H9 (cell line): Measurements from ENCODE around the gene PRSS56. TPM values are rescaled to one million over a fixed set of nuclear protein-coding genes. Genes with fewer than 3 reads are reported as not detected.

Experiments used
- DNase-seq: peaks from one replicate; pipeline ENCODE4 v3.0.0-alpha.2; 2017
- H2AFZ ChIP-seq: one replicate; pipeline ENCODE4 v1.6.1; 2013; ENCODE audit warnings: mild to moderate bottlenecking, low read length, control low read depth, moderate library complexity
- H2AK5ac ChIP-seq: 2 replicates; pipeline ENCODE4 v1.6.1; 2013; ENCODE audit warnings: low read length, control low read depth, mixed read lengths; ENCODE audit not compliant: insufficient read length
- H2BK120ac ChIP-seq: one replicate; pipeline ENCODE4 v1.6.1; 2013; ENCODE audit warnings: low read depth, mild to moderate bottlenecking, low read length, control low read depth, inconsistent platforms; ENCODE audit not compliant: poor library complexity, severe bottlenecking
- H2BK12ac ChIP-seq: 2 replicates; pipeline ENCODE4 v1.6.1; 2013; ENCODE audit warnings: low read length, control low read depth, mixed read lengths, low read depth; ENCODE audit not compliant: insufficient read length
- H2BK15ac ChIP-seq: 2 replicates; pipeline ENCODE4 v1.6.1; 2013; ENCODE audit warnings: low read depth, low read length, control low read depth
- H2BK20ac ChIP-seq: one replicate; pipeline ENCODE4 v1.6.1; 2013; ENCODE audit warnings: low read depth, mild to moderate bottlenecking, low read length, control low read depth, inconsistent platforms; ENCODE audit not compliant: poor library complexity, severe bottlenecking
- H2BK5ac ChIP-seq: 2 replicates; pipeline ENCODE4 v1.6.1; 2013; ENCODE audit warnings: low read length, control low read depth, mixed read lengths; ENCODE audit not compliant: insufficient read length
- H3K14ac ChIP-seq: 2 replicates; pipeline ENCODE4 v1.6.1; 2013; ENCODE audit warnings: low read length, control low read depth; ENCODE audit not compliant: insufficient read depth
- H3K18ac ChIP-seq: 2 replicates; pipeline ENCODE4 v1.6.1; 2013; ENCODE audit warnings: low read depth, mild to moderate bottlenecking, mixed read lengths, low read length, control low read depth; ENCODE audit not compliant: insufficient read length
- H3K23ac ChIP-seq: 2 replicates; pipeline ENCODE4 v1.6.1; 2013; ENCODE audit warnings: low read length, control low read depth, mixed read lengths, low read depth; ENCODE audit not compliant: insufficient read length
- H3K23me2 ChIP-seq: 2 replicates; pipeline ENCODE4 v1.6.1; 2013; ENCODE audit warnings: low read depth, mild to moderate bottlenecking, mixed read lengths, low read length, control low read depth; ENCODE audit not compliant: insufficient read length, poor library complexity, severe bottlenecking
- H3K27ac ChIP-seq: 2 replicates; pipeline ENCODE4 v1.5.1; 2013; ENCODE audit warnings: low read length, control low read depth, mixed read lengths, low read depth; ENCODE audit not compliant: insufficient read length
- H3K27me3 ChIP-seq: 2 replicates; pipeline ENCODE4 v1.6.1; 2013; ENCODE audit warnings: low read length, control low read depth, inconsistent platforms; ENCODE audit not compliant: insufficient read depth
- H3K4ac ChIP-seq: 2 replicates; pipeline ENCODE4 v1.6.1; 2013; ENCODE audit warnings: low read depth, mild to moderate bottlenecking, control low read depth, inconsistent platforms, low read length, moderate library complexity
- H3K4me1 ChIP-seq: 2 replicates; pipeline ENCODE4 v1.6.1; 2013; ENCODE audit warnings: low read length, control low read depth, inconsistent platforms; ENCODE audit not compliant: insufficient read depth
- H3K4me2 ChIP-seq: 2 replicates; pipeline ENCODE4 v1.6.1; 2013; ENCODE audit warnings: low read length, control low read depth, mixed read lengths; ENCODE audit not compliant: insufficient read length, insufficient read depth
- H3K56ac ChIP-seq: 2 replicates; pipeline ENCODE4 v1.6.1; 2013; ENCODE audit warnings: low read depth, mild to moderate bottlenecking, mixed read lengths, low read length, control low read depth; ENCODE audit not compliant: insufficient read length
- H3K79me1 ChIP-seq: 2 replicates; pipeline ENCODE4 v1.6.1; 2013; ENCODE audit warnings: low read depth, mild to moderate bottlenecking, moderate library complexity, low read length, control low read depth, inconsistent platforms; ENCODE audit not compliant: insufficient read depth, poor library complexity, severe bottlenecking
- H3K79me2 ChIP-seq: 2 replicates; pipeline ENCODE4 v1.6.1; 2013; ENCODE audit warnings: low read length, control low read depth, inconsistent platforms; ENCODE audit not compliant: insufficient read depth
- H3K9ac ChIP-seq: 2 replicates; pipeline ENCODE4 v1.6.1; 2013; ENCODE audit warnings: low read length, control low read depth, mixed read lengths; ENCODE audit not compliant: insufficient read length; ENCODE audit errors: extremely low read depth
- H3K9me3 ChIP-seq: one replicate; pipeline ENCODE4 v1.6.1; 2013; ENCODE audit warnings: low read depth, low read length, inconsistent platforms; ENCODE audit not compliant: control insufficient read depth
- H3T11ph ChIP-seq: one replicate; pipeline ENCODE4 v1.6.1; 2013; ENCODE audit warnings: mild to moderate bottlenecking, low read length, control low read depth, inconsistent platforms
- H4K20me1 ChIP-seq: one replicate; pipeline ENCODE4 v1.6.1; 2013; ENCODE audit not compliant: control insufficient read depth, insufficient read length, insufficient read depth
- H4K5ac ChIP-seq: 2 replicates; pipeline ENCODE4 v1.6.1; 2013; ENCODE audit warnings: low read depth, mild to moderate bottlenecking, mixed read lengths, low read length, control low read depth; ENCODE audit not compliant: insufficient read length
- H4K8ac ChIP-seq: replicated peaks from 2 replicates; pipeline ENCODE4 v1.6.1; 2013; ENCODE audit warnings: low read length, control low read depth, mixed read lengths, low read depth; ENCODE audit not compliant: insufficient read length
- H4K91ac ChIP-seq: 2 replicates; pipeline ENCODE4 v1.6.1; 2013; ENCODE audit warnings: low read depth, mild to moderate bottlenecking, moderate library complexity, mixed read lengths, low read length, control low read depth; ENCODE audit not compliant: insufficient read length
- H3K27ac Mint-ChIP-seq, 3 experiments: 2 replicates in 2 of 3; 3 replicates in 1 of 3; pipeline ENCODE4 v1.8.0; 2020 to 2021; ENCODE audit warnings: mixed read lengths in 3 of 3, mild to moderate bottlenecking in 1 of 3, moderate library complexity in 1 of 3
- H3K27me3 Mint-ChIP-seq: 2 replicates; pipeline ENCODE4 v1.8.0; 2021; ENCODE audit warnings: low read depth, mild to moderate bottlenecking, moderate library complexity, mixed read lengths
- H3K36me3 Mint-ChIP-seq, 3 experiments: 2 replicates in 2 of 3; 3 replicates in 1 of 3; pipeline ENCODE4 v1.8.0; 2020 to 2021; ENCODE audit warnings: low read depth in 3 of 3, mixed read lengths in 3 of 3; ENCODE audit not compliant: insufficient read depth in 1 of 3
- H3K4me1 Mint-ChIP-seq, 2 experiments: 2 replicates each; pipeline ENCODE4 v1.8.0; 2020; ENCODE audit warnings: mixed read lengths in 2 of 2
- H3K4me3 Mint-ChIP-seq, 2 experiments: 2 replicates in 1 of 2; 3 replicates in 1 of 2; pipeline ENCODE4 v1.8.0; 2020 to 2021; ENCODE audit warnings: mild to moderate bottlenecking in 2 of 2, mixed read lengths in 2 of 2, moderate library complexity in 1 of 2
- H3K9me3 Mint-ChIP-seq, 2 experiments: 2 replicates in 1 of 2; 3 replicates in 1 of 2; pipeline ENCODE4 v1.8.0; 2020; ENCODE audit warnings: mild to moderate bottlenecking in 2 of 2, mixed read lengths in 2 of 2, moderate library complexity in 1 of 2
- WGBS: extraction: QIAGEN DNeasy Blood & Tissue Kit; methylation state at CpG from one replicate; pipeline ENCODE4 v1.1.7; 2013; ENCODE audit warnings: missing lambda C conversion rate, low lambda C conversion rate, mixed read lengths; ENCODE audit not compliant: insufficient read length; ENCODE audit errors: extremely low coverage; 5-methylcytosine and 5-hydroxymethylcytosine counted together
- total RNA-seq: library from RNA; stranded (reverse); gene quantifications from 2 replicates; pipeline ENCODE4 v1.2.1, GENCODE V29; 2021
- TF ChIP-seq, protein P1 (sequence below): fragments of 200-600 bp; sonication (generic); conservative IDR thresholded peaks from 3 replicates; pipeline ENCODE4 v1.8.0; 2021; ENCODE audit warnings: antibody characterized with exemption, mild to moderate bottlenecking

PRSS56 gene
- total RNA-seq, 1 experiment from 2014 or later, result not detected

DNA sequence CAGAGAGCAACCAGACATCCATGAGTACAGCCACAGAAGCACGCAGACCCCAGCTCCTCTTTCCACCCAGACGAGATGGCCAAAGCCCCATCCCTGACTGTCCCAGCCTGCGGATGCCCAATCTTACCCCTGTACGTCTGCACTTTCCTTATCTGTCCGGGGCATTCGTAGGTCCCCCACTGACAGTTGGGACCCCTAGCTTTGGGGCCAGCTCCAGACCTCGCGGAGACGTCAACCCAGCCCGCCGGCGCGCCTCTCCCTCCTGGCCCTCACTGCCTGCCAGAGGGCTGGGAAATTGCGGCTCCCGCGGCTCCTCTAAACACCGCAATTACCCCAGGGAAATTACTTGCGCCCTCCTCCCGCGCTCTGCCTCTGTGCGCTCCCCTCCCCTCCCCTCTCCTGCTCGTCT lies 34.8 kb upstream of the PRSS56 start:
- WGBS, result no CpG with 5 or more reads among the region's 22 CpGs
- Mint-ChIP-seq H3K9me3 (no peaks in the 10 kb centered on the region), H3K4me1 (peaks cover 20 to 27% of the 10 kb centered on the region in 2 experiments), H3K27me3 (peaks cover 79% of the 10 kb centered on the region), H3K4me3 (peak overlapping the region; percentile 41 to 76), H3K27ac (no peak overlapping the region), H3K36me3 (peaks cover 0 to 8% (median 0%) of the 10 kb centered on the region in 3 experiments; a peak in 3 of 7 replicates)
- H3K23me2 ChIP-seq, result peaks cover 9% of the 10 kb centered on the region
- H2BK12ac ChIP-seq, result no peak overlapping the region
- no peak overlapping the region for H3K23ac ChIP-seq
- peak overlapping the region; percentile 48 for H3K4me2 ChIP-seq
- no peak overlapping the region for H2AFZ ChIP-seq
- no peak overlapping the region for H3K18ac ChIP-seq
- no peak overlapping the region for H3K9ac ChIP-seq
- no peaks in the 10 kb centered on the region for H3K79me2 ChIP-seq
- H3K79me1 ChIP-seq, result no peaks in the 10 kb centered on the region
- no peak overlapping the region for H4K8ac ChIP-seq
- H3K4ac ChIP-seq, result no peak overlapping the region
- no peaks in the 10 kb centered on the region for H4K20me1 ChIP-seq
- no peak overlapping the region for H2BK15ac ChIP-seq
- H2BK20ac ChIP-seq, result no peak overlapping the region
- no peak overlapping the region for H2AK5ac ChIP-seq
- TF ChIP-seq, protein P1, sequence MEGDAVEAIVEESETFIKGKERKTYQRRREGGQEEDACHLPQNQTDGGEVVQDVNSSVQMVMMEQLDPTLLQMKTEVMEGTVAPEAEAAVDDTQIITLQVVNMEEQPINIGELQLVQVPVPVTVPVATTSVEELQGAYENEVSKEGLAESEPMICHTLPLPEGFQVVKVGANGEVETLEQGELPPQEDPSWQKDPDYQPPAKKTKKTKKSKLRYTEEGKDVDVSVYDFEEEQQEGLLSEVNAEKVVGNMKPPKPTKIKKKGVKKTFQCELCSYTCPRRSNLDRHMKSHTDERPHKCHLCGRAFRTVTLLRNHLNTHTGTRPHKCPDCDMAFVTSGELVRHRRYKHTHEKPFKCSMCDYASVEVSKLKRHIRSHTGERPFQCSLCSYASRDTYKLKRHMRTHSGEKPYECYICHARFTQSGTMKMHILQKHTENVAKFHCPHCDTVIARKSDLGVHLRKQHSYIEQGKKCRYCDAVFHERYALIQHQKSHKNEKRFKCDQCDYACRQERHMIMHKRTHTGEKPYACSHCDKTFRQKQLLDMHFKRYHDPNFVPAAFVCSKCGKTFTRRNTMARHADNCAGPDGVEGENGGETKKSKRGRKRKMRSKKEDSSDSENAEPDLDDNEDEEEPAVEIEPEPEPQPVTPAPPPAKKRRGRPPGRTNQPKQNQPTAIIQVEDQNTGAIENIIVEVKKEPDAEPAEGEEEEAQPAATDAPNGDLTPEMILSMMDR, result no peak
- H3K14ac ChIP-seq, result peak overlapping the region; percentile 26; the same call in 1 of the 2 replicates
- DNase-seq, result no peak
- peaks cover 2% of the 10 kb centered on the region; the same call in 1 of the 2 replicates for H3K4me1 ChIP-seq
- no peak overlapping the region for H3K56ac ChIP-seq
- no peak overlapping the region for H2BK5ac ChIP-seq
- H3T11ph ChIP-seq, result no peak overlapping the region
- no peak overlapping the region for H2BK120ac ChIP-seq
- no peak overlapping the region for H3K27ac ChIP-seq
- no peak overlapping the region for H4K91ac ChIP-seq
- no peak overlapping the region for H4K5ac ChIP-seq
- peaks cover 34% of the 10 kb centered on the region for H3K27me3 ChIP-seq
- no peaks in the 10 kb centered on the region for H3K9me3 ChIP-seq
